Calu3 (cell line): ENCODE data around the gene ZNF143. TPM values are rescaled to one million over a fixed set of nuclear protein-coding genes. Genes with fewer than 3 reads are reported as not detected.

Experiments used
- BruUV-seq: library from RNA; stranded (reverse); fragments of 400-500 nt; replicated peaks from 2 replicates; lab custom pipeline; 2021; lab: Mats Ljungman, UMichigan
- CTCF ChIA-PET: fragments of 300-600 bp; sonication (Branson Sonifier 250); formaldehyde crosslinking; loops from one replicate; lab custom pipeline; 2022; ENCODE audit warnings: antibody characterized with exemption; lab: Charles Lee
- DNase-seq: peaks from one replicate; pipeline ENCODE4 v3.0.0; 2022
- H3K27ac Mint-ChIP-seq: one replicate; pipeline ENCODE4 v1.8.0; 2022; ENCODE audit warnings: mixed read lengths; ENCODE audit not compliant: unreplicated experiment
- H3K27me3 Mint-ChIP-seq: one replicate; pipeline ENCODE4 v1.8.0; 2022; ENCODE audit warnings: mixed read lengths; ENCODE audit not compliant: unreplicated experiment
- H3K36me3 Mint-ChIP-seq: one replicate; pipeline ENCODE4 v1.8.0; 2022; ENCODE audit warnings: mild to moderate bottlenecking, moderate library complexity, mixed read lengths; ENCODE audit not compliant: insufficient read depth, unreplicated experiment
- H3K4me1 Mint-ChIP-seq: one replicate; pipeline ENCODE4 v1.8.0; 2022; ENCODE audit warnings: mild to moderate bottlenecking, low read depth, mixed read lengths; ENCODE audit not compliant: unreplicated experiment
- H3K4me3 Mint-ChIP-seq: one replicate; pipeline ENCODE4 v1.8.0; 2022; ENCODE audit warnings: mild to moderate bottlenecking, low read depth, moderate library complexity, mixed read lengths; ENCODE audit not compliant: unreplicated experiment
- H3K9me3 Mint-ChIP-seq: one replicate; pipeline ENCODE4 v1.8.0; 2022; ENCODE audit warnings: low read depth, mixed read lengths; ENCODE audit not compliant: unreplicated experiment
- intact Hi-C: fragments of 100-400 bp; cut with micrococcal nuclease; formaldehyde crosslinking; loops from one replicate; pipeline ENCODE4 v1.10.0; 2022; ENCODE audit not compliant: unreplicated experiment
- total RNA-seq: library from RNA; stranded (reverse); gene quantifications from 2 replicates; pipeline ENCODE4 v1.2.3, GENCODE V29; 2022
- TF ChIP-seq, protein P1 (sequence below): fragments of 200-600 bp; IDR thresholded peaks from one replicate; pipeline ENCODE4 v1.8.0; 2022; ENCODE audit warnings: antibody characterized with exemption; ENCODE audit not compliant: unreplicated experiment

ZNF143 gene
- total RNA-seq, 1 experiment from 2014 or later = 28.7 TPM

DNA sequence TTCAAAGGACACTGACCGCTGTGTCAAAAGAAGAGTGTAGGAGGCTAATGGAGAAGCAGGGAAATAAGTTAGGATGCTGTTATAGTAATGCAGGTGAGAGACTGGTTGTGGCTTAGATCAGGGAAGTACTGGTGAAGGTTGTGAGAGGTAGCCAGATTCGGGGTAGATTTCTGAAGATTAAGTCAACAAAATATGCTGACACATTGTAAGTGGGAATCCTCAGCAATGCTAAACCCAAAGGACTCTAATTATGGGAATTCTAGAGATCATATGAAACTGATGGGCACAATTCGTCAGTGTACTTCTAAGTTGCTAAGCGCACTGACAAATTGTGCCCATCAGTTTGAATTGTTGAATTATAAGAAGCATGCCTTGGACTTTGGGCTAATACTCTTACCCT lies 10.0 kb downstream of the ZNF143 start:
- Mint-ChIP-seq H3K4me1 (no peaks in the 10 kb centered on the region), H3K9me3 (no peaks in the 10 kb centered on the region), H3K4me3 (no peak overlapping the region), H3K27me3 (no peaks in the 10 kb centered on the region), H3K27ac (no peak overlapping the region), H3K36me3 (peaks cover 17% of the 10 kb centered on the region)
- no peak for DNase-seq
- CTCF ChIA-PET = no interaction called here
- no TSS peak for BruUV-seq
- intact Hi-C loops = no loop called here
- TF ChIP-seq, protein P1, sequence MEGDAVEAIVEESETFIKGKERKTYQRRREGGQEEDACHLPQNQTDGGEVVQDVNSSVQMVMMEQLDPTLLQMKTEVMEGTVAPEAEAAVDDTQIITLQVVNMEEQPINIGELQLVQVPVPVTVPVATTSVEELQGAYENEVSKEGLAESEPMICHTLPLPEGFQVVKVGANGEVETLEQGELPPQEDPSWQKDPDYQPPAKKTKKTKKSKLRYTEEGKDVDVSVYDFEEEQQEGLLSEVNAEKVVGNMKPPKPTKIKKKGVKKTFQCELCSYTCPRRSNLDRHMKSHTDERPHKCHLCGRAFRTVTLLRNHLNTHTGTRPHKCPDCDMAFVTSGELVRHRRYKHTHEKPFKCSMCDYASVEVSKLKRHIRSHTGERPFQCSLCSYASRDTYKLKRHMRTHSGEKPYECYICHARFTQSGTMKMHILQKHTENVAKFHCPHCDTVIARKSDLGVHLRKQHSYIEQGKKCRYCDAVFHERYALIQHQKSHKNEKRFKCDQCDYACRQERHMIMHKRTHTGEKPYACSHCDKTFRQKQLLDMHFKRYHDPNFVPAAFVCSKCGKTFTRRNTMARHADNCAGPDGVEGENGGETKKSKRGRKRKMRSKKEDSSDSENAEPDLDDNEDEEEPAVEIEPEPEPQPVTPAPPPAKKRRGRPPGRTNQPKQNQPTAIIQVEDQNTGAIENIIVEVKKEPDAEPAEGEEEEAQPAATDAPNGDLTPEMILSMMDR = no peak

DNA sequence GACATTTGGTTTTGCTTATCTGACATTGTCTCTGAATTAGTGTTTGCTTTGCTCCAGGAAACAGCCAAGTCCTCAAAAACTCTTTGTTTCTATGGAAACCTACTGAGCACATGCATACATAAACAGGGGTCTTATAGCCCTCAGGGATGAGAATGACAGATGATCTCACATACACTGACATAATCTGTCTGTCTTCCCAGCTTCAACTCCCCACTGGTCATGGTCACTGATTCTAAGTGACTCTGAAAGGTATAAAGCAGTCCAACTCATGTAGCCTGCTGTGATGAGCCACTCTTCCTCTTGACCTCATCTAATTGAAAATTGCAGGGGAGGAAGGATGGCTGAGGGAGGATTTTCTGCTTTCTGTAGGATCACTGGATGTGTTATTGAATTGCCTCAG lies 12.6 kb downstream of the ZNF143 start:
- H3K27ac Mint-ChIP-seq = no peak overlapping the region
- TF ChIP-seq, protein P1 = no peak
- no TSS peak for BruUV-seq
- H3K27me3 Mint-ChIP-seq = no peaks in the 10 kb centered on the region
- peaks cover 17% of the 10 kb centered on the region for H3K36me3 Mint-ChIP-seq
- intact Hi-C loops = no loop called here
- no peak overlapping the region for H3K4me3 Mint-ChIP-seq
- CTCF ChIA-PET = interaction anchor here (0.6 kb wide), 1 partner anchor 248 kb away, joined by 4 read pairs; no protein-coding TSS in a partner anchor
- no peaks in the 10 kb centered on the region for H3K4me1 Mint-ChIP-seq
- DNase-seq = no peak
- H3K9me3 Mint-ChIP-seq = no peaks in the 10 kb centered on the region

DNA sequence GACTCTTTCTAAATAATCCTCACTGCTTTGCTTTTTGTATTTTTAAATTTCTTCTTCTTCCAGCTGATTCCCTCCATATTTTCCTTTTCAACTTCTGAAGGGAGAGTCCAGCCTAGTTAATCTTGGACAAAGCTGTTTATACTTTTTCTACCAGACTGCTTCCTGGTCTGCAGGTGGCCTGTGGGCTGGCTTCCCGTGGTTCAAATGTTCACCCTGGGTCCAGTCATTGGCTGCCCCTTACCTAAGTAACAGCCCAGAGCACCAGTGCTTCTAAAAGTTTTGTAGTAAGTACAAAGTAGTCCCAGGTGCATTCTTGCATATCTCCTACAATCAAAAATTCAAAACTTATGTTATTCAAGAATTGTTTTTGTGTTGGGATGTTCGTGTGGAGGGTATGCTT lies 19.1 kb downstream of the ZNF143 start:
- Mint-ChIP-seq H3K4me1 (no peaks in the 10 kb centered on the region), H3K4me3 (no peak overlapping the region), H3K27me3 (no peaks in the 10 kb centered on the region), H3K9me3 (no peaks in the 10 kb centered on the region), H3K36me3 (peaks cover 5% of the 10 kb centered on the region), H3K27ac (no peak overlapping the region)
- CTCF ChIA-PET = interaction anchor here (1.1 kb wide), 1 partner anchor 27 kb away, joined by 3 read pairs; no protein-coding TSS in a partner anchor
- intact Hi-C loops = no loop called here
- TF ChIP-seq, protein P1 = no peak
- no peak for DNase-seq
- BruUV-seq = no TSS peak

DNA sequence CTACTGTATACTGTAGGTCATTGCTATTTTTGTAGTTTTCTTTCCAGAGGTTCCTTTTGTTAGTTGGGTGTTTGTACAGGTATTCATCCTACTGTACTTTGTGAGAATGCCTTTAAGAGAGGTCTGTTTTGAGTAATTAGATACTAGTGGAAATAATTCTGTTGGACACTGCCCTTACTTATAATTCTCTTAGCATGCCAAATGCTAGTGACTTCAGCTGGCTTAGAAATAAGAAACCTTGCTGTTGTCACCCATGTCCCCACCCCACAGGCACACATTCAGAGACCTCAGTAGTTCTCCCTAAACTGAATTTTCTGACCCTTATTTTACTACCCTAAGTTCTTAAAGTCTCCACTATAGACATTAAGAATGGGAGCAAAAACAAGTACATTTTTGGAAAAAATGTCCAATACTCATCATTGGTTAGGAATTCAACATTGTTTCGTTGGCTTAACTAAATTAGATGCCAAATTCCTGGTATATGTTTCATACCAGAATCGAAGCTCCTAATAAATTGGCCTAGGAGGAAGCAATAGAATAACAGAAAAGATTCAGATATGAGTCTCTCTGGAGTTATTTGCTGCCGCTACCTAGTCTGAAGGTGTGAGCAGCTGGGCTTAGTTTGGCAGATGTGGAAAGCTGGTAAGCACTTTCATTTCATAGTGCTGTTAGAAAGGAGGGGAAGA lies 28.4 kb downstream of the ZNF143 start:
- no peaks in the 10 kb centered on the region for H3K4me1 Mint-ChIP-seq
- CTCF ChIA-PET = interaction anchor here (0.6 kb wide), 1 partner anchor 84 kb away, joined by 4 read pairs; no protein-coding TSS in a partner anchor
- intact Hi-C loops = no loop called here
- no TSS peak for BruUV-seq
- no peak overlapping the region for H3K4me3 Mint-ChIP-seq
- no peak for DNase-seq
- no peaks in the 10 kb centered on the region for H3K27me3 Mint-ChIP-seq
- no peaks in the 10 kb centered on the region for H3K36me3 Mint-ChIP-seq
- TF ChIP-seq, protein P1 = no peak
- H3K9me3 Mint-ChIP-seq = no peaks in the 10 kb centered on the region
- no peak overlapping the region for H3K27ac Mint-ChIP-seq
